ENCODE measurements around the gene ZNF182.
"Not testable (repeated sequence)": the region's sequence is repeated elsewhere in the genome, so short reads cannot be mapped to it uniquely, and the experiment has no call there.

- not testable (repeated sequence) for TF ChIP-seq CTCF (optimal IDR thresholded peaks at IDR 0.05 in 1 of 3, IDR thresholded peaks at IDR 0.05 in 1 of 3, conservative IDR thresholded peaks at IDR 0.05 in 1 of 3; ENCODE audit: extremely low read depth in 1 of 3, insufficient read depth in 2 of 3, low read length in 3 of 3); EZH2 (IDR thresholded peaks at IDR 0.05; ENCODE audit: low read length)
These were observed 16.7 kb upstream of the ZNF182 start for GRCh38 chrX:48020472-48020871.
